ENCODE results near the gene ABHD16A.
"Not testable (repeated sequence)": the region's sequence is repeated elsewhere in the genome, so short reads cannot be mapped to it uniquely, and the experiment has no call there.

The ABHD16A gene

DNA sequence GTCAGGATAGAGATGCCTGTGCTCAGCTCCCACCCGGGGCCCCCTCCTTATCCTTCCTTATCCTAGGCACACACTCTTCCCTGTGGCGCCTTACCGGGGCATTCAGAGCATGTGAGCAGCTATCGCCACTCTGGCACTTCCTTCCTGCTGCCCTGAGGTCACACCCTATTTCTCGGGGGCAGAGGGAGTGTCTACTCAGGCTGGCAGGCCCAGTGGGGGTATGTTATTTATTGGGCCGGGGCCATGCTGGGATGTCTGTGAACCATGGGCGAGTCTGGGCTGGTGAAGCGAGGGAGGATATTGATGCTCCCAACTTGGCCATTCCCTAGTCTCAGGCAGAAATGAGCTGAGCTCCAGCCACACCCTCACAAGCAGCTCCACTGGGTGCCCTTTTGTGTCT, 8.1 kb upstream of the ABHD16A start:
- H3K9ac ChIP-seq (ENCODE audit: low read length in 2 of 2): no peak overlapping the region
- peaks cover 0 to 2% of the 10 kb centered on the region in 2 donors for H3K27me3 ChIP-seq (ENCODE audit: control insufficient read depth in 1 of 2, insufficient read depth in 2 of 2, low read length in 2 of 2)
- peaks cover 7% of the 10 kb centered on the region for H3K4me1 ChIP-seq (ENCODE audit: control insufficient read depth, insufficient read depth, low read length)
- no peak overlapping the region for H3K4me3 ChIP-seq (ENCODE audit: low read length in 2 of 2)
- no peak overlapping the region for H3K27ac ChIP-seq (ENCODE audit: low read length)
- no peaks in the 10 kb centered on the region for H3K9me3 ChIP-seq (ENCODE audit: control insufficient read depth in 2 of 2, low read length in 2 of 2)
- no peaks in the 10 kb centered on the region for H3K36me3 ChIP-seq (ENCODE audit: control insufficient read depth in 2 of 2, insufficient read depth in 2 of 2, low read length in 2 of 2)

DNA sequence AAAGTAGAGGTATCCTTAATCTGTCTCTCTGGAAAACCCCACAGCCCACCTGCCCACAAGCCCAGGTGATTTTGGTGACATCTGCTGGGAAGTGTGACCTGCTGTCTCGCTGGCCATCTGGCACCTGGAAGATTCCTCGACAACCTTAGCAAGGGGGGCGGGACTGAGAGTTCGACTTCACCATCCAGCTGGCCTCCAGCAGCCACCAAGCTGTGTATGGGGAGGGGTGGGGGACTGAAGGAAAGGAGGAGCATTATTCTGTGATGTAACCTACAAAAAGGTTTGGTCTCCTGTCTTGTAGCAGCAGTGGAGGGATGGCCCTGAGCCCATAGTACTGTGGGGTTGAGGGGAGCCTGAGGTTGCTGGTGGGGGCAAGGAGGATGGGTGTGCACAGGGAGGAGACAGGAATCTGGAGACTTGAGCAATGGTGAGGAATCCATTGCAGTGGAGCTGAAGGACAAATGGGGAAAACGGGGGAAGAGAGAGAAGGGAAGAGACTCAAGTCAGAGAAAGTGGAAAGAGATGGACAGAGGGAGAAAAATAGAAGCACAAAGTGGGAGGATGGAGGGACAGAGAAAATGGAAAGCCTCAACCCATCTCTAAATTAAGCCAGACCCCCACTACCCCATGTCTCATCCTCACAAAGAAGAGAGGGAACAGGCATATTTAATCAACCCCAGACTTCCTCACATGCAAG, 7.5 kb upstream of the ABHD16A start:
- Histone ChIP-seq H3K4me1 (ENCODE audit: control insufficient read depth, insufficient read depth, low read length) (peaks cover 7% of the 10 kb centered on the region), H3K27ac (ENCODE audit: low read length) (no peak overlapping the region), H3K4me3 (ENCODE audit: low read length in 2 of 2) (no peak overlapping the region), H3K9ac (ENCODE audit: low read length in 2 of 2) (no peak overlapping the region), H3K27me3 (ENCODE audit: control insufficient read depth in 1 of 2, insufficient read depth in 2 of 2, low read length in 2 of 2) (peaks cover 0 to 2% of the 10 kb centered on the region in 2 donors), H3K9me3 (ENCODE audit: control insufficient read depth in 2 of 2, low read length in 2 of 2) (no peaks in the 10 kb centered on the region), H3K36me3 (ENCODE audit: control insufficient read depth in 2 of 2, insufficient read depth in 2 of 2, low read length in 2 of 2) (no peaks in the 10 kb centered on the region)

DNA sequence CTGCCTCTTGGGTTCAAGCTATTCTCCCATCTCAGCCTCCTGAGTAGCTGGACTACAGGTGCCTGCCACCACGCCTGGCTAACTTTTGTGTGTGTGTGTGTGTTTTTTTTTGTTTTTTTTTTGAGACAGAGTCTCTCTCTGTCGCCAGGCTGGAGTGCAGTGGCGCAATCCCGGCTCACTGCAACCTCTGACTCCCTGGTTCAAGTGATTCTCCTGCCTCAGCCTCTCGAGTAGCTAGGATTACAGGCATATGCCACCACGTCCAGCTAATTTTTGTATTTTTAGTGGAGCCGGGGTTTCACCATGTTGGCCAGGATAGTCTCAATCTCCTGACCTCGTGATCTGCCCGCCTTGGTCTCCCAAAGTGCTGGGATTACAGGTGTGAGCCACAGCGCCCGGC, 6.0 kb upstream of the ABHD16A start:
- not testable (repeated sequence) for H3K4me3 ChIP-seq (ENCODE audit: low read length in 2 of 2); H3K9me3 ChIP-seq (ENCODE audit: control insufficient read depth in 2 of 2, low read length in 2 of 2); H3K27me3 ChIP-seq (ENCODE audit: control insufficient read depth in 1 of 2, insufficient read depth in 2 of 2, low read length in 2 of 2); H3K4me1 ChIP-seq (ENCODE audit: control insufficient read depth, insufficient read depth, low read length); H3K27ac ChIP-seq (ENCODE audit: low read length); H3K9ac ChIP-seq (ENCODE audit: low read length in 2 of 2); H3K36me3 ChIP-seq (ENCODE audit: control insufficient read depth in 2 of 2, insufficient read depth in 2 of 2, low read length in 2 of 2)

DNA sequence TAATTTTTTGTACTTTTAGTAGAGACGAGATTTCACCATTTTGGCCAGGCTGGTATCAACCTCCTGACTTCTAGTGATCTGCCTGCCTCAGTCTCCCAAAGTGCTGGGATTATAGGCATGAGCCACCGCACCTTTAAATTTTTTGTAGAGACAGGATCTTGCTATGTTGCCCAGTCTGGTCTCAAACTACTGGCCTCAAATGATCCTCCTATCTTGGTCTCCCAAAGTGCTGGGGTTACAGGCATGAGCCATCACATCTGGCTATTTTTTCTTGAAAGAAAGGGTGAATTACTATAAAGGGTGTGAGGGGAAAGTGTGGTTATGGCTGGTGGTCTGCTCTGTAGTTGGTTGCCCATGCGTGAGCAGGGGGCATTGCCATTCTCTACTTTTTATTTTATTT, 5.1 kb upstream of the ABHD16A start:
- Histone ChIP-seq H3K36me3 (ENCODE audit: control insufficient read depth in 2 of 2, insufficient read depth in 2 of 2, low read length in 2 of 2) (no peaks in the 10 kb centered on the region), H3K27me3 (ENCODE audit: control insufficient read depth in 1 of 2, insufficient read depth in 2 of 2, low read length in 2 of 2) (peaks cover 0 to 2% of the 10 kb centered on the region in 2 donors), H3K27ac (ENCODE audit: low read length) (no peak overlapping the region), H3K4me1 (ENCODE audit: control insufficient read depth, insufficient read depth, low read length) (peaks cover 5% of the 10 kb centered on the region), H3K4me3 (ENCODE audit: low read length in 2 of 2) (no peak overlapping the region), H3K9me3 (ENCODE audit: control insufficient read depth in 2 of 2, low read length in 2 of 2) (no peaks in the 10 kb centered on the region), H3K9ac (ENCODE audit: low read length in 2 of 2) (no peak overlapping the region)

DNA sequence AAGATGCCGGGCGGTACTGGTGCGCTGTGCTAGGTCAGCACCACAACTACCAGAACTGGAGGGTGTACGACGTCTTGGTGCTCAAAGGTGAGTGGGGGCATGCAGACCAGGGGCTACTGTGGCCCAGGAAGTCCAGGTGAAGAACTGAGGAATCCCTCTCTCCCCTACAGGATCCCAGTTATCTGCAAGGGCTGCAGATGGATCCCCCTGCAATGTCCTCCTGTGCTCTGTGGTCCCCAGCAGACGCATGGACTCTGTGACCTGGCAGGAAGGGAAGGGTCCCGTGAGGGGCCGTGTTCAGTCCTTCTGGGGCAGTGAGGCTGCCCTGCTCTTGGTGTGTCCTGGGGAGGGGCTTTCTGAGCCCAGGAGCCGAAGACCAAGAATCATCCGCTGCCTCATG, 4.6 kb upstream of the ABHD16A start:
- Histone ChIP-seq H3K36me3 (ENCODE audit: control insufficient read depth in 2 of 2, insufficient read depth in 2 of 2, low read length in 2 of 2) (no peaks in the 10 kb centered on the region), H3K4me1 (ENCODE audit: control insufficient read depth, insufficient read depth, low read length) (peaks cover 5% of the 10 kb centered on the region), H3K9me3 (ENCODE audit: control insufficient read depth in 2 of 2, low read length in 2 of 2) (no peaks in the 10 kb centered on the region), H3K9ac (ENCODE audit: low read length in 2 of 2) (no peak overlapping the region), H3K27ac (ENCODE audit: low read length) (no peak overlapping the region), H3K4me3 (ENCODE audit: low read length in 2 of 2) (no peak overlapping the region), H3K27me3 (ENCODE audit: control insufficient read depth in 1 of 2, insufficient read depth in 2 of 2, low read length in 2 of 2) (peaks cover 0 to 2% of the 10 kb centered on the region in 2 donors)

DNA sequence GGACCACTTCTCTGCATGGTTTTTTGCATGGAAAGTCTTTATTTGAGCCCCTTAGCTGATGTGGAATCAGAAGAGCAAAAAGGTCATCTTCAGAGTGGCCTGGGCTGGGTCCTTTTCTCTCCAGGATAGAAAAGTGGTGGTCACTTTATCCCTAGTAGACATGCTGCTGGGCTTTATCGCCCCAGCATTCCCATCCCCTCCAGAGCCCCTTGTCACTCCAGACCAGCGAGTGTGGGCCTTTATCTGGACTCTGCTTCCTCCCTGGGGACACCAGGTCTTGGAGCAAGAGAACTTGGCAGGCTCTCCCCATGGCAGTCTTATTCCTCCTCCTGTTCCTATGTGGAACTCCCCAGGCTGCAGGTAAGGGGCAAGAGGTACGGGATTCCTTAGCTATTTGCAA, 3.5 kb upstream of the ABHD16A start, which contains the start of gene LY6G6F:
Gene LY6G6F, plus strand, starts transcription at position 268 of the 400 bp plus-strand sequence. Its CDS starts 41 bp downstream, at position 309.
- Histone ChIP-seq H3K4me3 (ENCODE audit: low read length in 2 of 2) (no peak within 1 kb of the TSS), H3K9me3 (ENCODE audit: control insufficient read depth in 2 of 2, low read length in 2 of 2) (no peaks in the 10 kb centered on the region), H3K27me3 (ENCODE audit: control insufficient read depth in 1 of 2, insufficient read depth in 2 of 2, low read length in 2 of 2) (peaks cover 0 to 2% of the 10 kb centered on the region in 2 donors), H3K36me3 (ENCODE audit: control insufficient read depth in 2 of 2, insufficient read depth in 2 of 2, low read length in 2 of 2) (no peaks in the 10 kb centered on the region), H3K27ac (ENCODE audit: low read length) (no peak within 1 kb of the TSS), H3K4me1 (ENCODE audit: control insufficient read depth, insufficient read depth, low read length) (peaks cover 14% of the 10 kb centered on the region), H3K9ac (ENCODE audit: low read length in 2 of 2) (no peak within 1 kb of the TSS)

DNA sequence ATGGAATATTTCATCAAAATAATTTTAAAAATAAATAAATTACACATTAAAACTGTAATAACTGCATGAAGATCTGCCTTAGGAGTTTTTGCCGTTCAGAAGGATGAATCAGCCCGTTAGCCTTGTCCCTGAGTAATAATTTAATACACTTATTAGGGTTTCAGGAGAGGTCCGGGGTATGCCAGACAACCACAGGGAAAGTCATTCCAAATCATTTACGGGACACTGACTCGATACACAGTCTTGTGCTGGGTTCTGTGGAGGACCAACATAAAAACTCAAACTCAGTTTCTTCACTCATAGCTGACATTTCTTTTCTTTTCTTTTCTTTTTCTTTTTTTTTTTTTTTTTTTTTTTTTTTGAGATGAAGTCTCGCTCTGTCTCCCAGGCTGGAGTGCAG, 2.8 kb upstream of the ABHD16A start:
- Histone ChIP-seq H3K9ac (ENCODE audit: low read length in 2 of 2) (no peak overlapping the region), H3K36me3 (ENCODE audit: control insufficient read depth in 2 of 2, insufficient read depth in 2 of 2, low read length in 2 of 2) (peaks cover 0 to 2% of the 10 kb centered on the region in 2 donors), H3K27me3 (ENCODE audit: control insufficient read depth in 1 of 2, insufficient read depth in 2 of 2, low read length in 2 of 2) (peaks cover 0 to 2% of the 10 kb centered on the region in 2 donors), H3K9me3 (ENCODE audit: control insufficient read depth in 2 of 2, low read length in 2 of 2) (no peaks in the 10 kb centered on the region), H3K27ac (ENCODE audit: low read length) (no peak overlapping the region), H3K4me3 (ENCODE audit: low read length in 2 of 2) (no peak overlapping the region), H3K4me1 (ENCODE audit: control insufficient read depth, insufficient read depth, low read length) (peaks cover 20% of the 10 kb centered on the region)

DNA sequence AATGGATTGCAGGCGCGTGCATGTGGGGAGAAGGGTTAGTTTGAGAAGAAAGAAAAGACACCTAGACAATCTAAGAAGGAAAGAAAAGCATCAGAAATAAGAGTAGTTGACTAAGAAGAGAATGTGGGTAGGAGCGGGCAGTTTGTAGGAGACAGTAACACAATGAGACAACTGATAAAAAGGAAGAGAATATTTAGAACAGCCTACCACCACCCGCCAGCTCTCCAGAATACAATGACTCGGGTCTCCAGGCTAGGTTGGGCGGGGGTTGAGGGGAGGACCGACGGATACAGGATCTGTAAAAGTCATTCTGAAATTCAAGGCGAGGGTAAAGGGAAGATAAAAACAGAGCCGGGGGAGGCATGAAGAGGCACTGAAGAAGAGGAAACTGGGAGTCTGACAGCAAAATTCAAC, 712 bp downstream of the ABHD16A start:
- H3K36me3 ChIP-seq (ENCODE audit: control insufficient read depth in 2 of 2, insufficient read depth in 2 of 2, low read length in 2 of 2): peaks cover 11 to 12% of the 10 kb centered on the region in 2 donors
- peak overlapping the region; percentile 77 to 93 for H3K4me3 ChIP-seq (ENCODE audit: low read length in 2 of 2)
- H3K4me1 ChIP-seq (ENCODE audit: control insufficient read depth, insufficient read depth, low read length): peaks cover 25% of the 10 kb centered on the region
- H3K9me3 ChIP-seq (ENCODE audit: control insufficient read depth in 2 of 2, low read length in 2 of 2): no peaks in the 10 kb centered on the region
- H3K27ac ChIP-seq (ENCODE audit: low read length): peak overlapping the region; percentile 98
- H3K9ac ChIP-seq (ENCODE audit: low read length in 2 of 2): peak overlapping the region; percentile 98 to 99
- H3K27me3 ChIP-seq (ENCODE audit: control insufficient read depth in 1 of 2, insufficient read depth in 2 of 2, low read length in 2 of 2): no peaks in the 10 kb centered on the region

DNA sequence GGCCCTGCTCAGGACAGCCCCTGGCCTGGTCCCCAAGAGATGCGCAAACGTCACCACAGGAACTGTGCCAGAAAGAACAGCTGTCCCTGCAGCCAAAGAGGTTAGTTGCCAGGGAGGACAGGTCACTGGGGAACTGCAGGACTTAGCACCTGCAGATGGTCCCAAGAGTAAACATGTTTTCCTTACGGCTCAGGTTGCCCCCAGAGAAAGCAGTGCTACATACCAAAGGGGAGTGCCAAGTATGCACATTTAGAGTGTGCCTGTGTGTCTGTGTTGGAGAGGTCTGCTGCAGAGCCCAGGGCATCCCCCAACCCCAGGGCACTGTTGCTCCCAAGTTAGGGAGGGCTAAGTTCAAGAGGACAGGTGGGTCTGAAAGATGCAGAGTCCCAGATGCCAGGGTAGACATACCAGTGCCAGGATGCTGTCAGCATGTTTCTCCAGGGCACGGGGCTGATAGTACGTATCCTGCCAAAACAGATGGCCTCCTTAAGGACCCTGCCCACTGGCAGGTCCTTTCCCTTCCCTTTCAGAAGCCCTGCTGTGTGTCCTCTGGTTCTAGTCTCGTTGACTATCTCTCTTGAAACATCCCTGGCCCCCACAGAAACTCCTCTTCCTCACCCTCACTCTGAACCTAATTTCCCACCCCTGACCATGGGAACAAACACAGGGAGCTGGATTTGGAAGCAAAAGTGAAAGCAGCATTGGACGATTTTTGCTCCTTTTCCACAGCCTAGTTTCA, 1.3 kb downstream of the ABHD16A start:
- Histone ChIP-seq H3K4me1 (ENCODE audit: control insufficient read depth, insufficient read depth, low read length) (peaks cover 25% of the 10 kb centered on the region), H3K27ac (ENCODE audit: low read length) (peak overlapping the region; percentile 98), H3K9me3 (ENCODE audit: control insufficient read depth in 2 of 2, low read length in 2 of 2) (no peaks in the 10 kb centered on the region), H3K36me3 (ENCODE audit: control insufficient read depth in 2 of 2, insufficient read depth in 2 of 2, low read length in 2 of 2) (peaks cover 13% of the 10 kb centered on the region in 2 donors), H3K27me3 (ENCODE audit: control insufficient read depth in 1 of 2, insufficient read depth in 2 of 2, low read length in 2 of 2) (no peaks in the 10 kb centered on the region), H3K4me3 (ENCODE audit: low read length in 2 of 2) (peak overlapping the region; percentile 77 to 93), H3K9ac (ENCODE audit: low read length in 2 of 2) (peak overlapping the region; percentile 98 to 99)

DNA sequence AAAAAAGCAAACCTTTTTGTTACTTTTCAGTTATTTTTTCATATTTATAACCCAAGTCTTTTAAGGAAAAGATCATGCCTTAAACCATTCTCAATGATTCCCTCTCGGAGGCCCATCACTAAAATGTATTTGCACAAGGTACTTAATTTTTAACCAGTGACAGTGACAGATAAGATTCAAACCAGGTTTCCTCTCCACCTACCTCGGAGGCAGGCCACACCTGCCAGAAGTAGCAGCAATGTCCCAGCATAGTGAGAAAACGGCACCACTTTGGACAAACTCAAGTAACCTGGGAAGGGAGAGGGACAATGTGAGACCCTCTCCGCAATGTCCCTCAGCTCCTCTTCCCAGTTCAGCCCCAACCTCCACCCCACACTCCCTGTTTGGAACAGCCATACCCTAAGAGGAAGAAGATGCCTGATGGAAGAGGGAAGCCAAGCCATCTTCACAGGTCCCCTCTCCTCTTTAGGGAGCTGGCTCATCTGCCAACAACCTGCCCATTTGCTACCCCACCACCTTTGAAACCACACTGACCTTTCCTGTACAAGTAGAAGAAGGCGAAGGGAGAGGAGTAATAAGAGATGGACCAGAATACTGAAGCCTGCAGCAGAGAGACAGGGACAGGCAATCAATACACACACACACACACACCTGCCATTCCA, 2.3 kb downstream of the ABHD16A start:
- Histone ChIP-seq H3K27me3 (ENCODE audit: control insufficient read depth in 1 of 2, insufficient read depth in 2 of 2, low read length in 2 of 2) (no peaks in the 10 kb centered on the region), H3K27ac (ENCODE audit: low read length) (no peak overlapping the region), H3K9ac (ENCODE audit: low read length in 2 of 2) (peak overlapping the region; percentile 58 to 98), H3K36me3 (ENCODE audit: control insufficient read depth in 2 of 2, insufficient read depth in 2 of 2, low read length in 2 of 2) (peaks cover 18 to 19% of the 10 kb centered on the region in 2 donors), H3K4me3 (ENCODE audit: low read length in 2 of 2) (peak overlapping the region in 1 of 2 donors; percentile 77), H3K9me3 (ENCODE audit: control insufficient read depth in 2 of 2, low read length in 2 of 2) (no peaks in the 10 kb centered on the region), H3K4me1 (ENCODE audit: control insufficient read depth, insufficient read depth, low read length) (peaks cover 25% of the 10 kb centered on the region)
